CD4-positive, alpha-beta T cell treated with Interleukin-4 for 1 hour (primary cell): ENCODE results near the gene CTRB2.
"Not testable (repeated sequence)": the region's sequence is repeated elsewhere in the genome, so short reads cannot be mapped to it uniquely, and the experiment has no call there.

ENCODE experiments used
- DNase-seq, 2 donors: peaks; one replicate each; pipeline ENCODE4 v3.0.0-alpha.2; 2020 to 2022

CTRB2 gene

GRCh38 chr16:75206749-75207451 lies at the start of gene CTRB2:
TSS of gene CTRB2 (minus strand) at chr16:75207161. CDS start at chr16:75207141, 20 bp downstream.
- no peak for DNase-seq

GRCh38 chr16:75256059-75256571 lies 49.2 kb upstream of the CTRB2 start:
- no peak for DNase-seq

- no peak for DNase-seq
These were observed 47.4 kb upstream of the CTRB2 start for GRCh38 chr16:75254359-75254837.

GRCh38 chr16:75252946-75253911 lies 46.3 kb upstream of the CTRB2 start:
- no peak for DNase-seq

GRCh38 chr16:75252049-75252864 lies 45.3 kb upstream of the CTRB2 start:
- no peak for DNase-seq

- no peak for DNase-seq
These were observed 44.5 kb upstream of the CTRB2 start, which contains the start of gene BCAR1 for GRCh38 chr16:75251280-75252048. TSS of gene BCAR1 (minus strand) at chr16:75251624. CDS start at chr16:75251482, 142 bp downstream.

- DNase-seq, result no peak
These were observed 43.9 kb upstream of the CTRB2 start for GRCh38 chr16:75250809-75251279.

- DNase-seq, result no peak
These were observed 43.3 kb upstream of the CTRB2 start for GRCh38 chr16:75250089-75250808.

GRCh38 chr16:75249441-75249840 lies 42.5 kb upstream of the CTRB2 start:
- DNase-seq, result no peak

GRCh38 chr16:75248536-75249380 lies 41.8 kb upstream of the CTRB2 start:
- no peak for DNase-seq

GRCh38 chr16:75248142-75248535 lies 41.2 kb upstream of the CTRB2 start:
- no peak for DNase-seq

- DNase-seq, result no peak
These were observed 40.3 kb upstream of the CTRB2 start for GRCh38 chr16:75247249-75247648.

GRCh38 chr16:75246504-75247205 lies 39.7 kb upstream of the CTRB2 start:
- no peak for DNase-seq

- DNase-seq, result no peak
These were observed 38.1 kb upstream of the CTRB2 start for GRCh38 chr16:75244844-75245758.

- DNase-seq, result no peak
These were observed 37.4 kb upstream of the CTRB2 start for GRCh38 chr16:75244225-75244809.

- DNase-seq, result no peak
These were observed 36.8 kb upstream of the CTRB2 start for GRCh38 chr16:75243667-75244224.

- not testable (repeated sequence) for DNase-seq
These were observed 35.6 kb upstream of the CTRB2 start for GRCh38 chr16:75242436-75243078.
